ENCODE measurements around the gene STAT3.

- no peak for TF ChIP-seq CTCF (conservative IDR thresholded peaks at IDR 0.05)
- TF ChIP-seq EZH2 (IDR thresholded peaks at IDR 0.05; ENCODE audit: low read depth): no peak
These were observed 1.7 kb upstream of the STAT3 start for GRCh38 chr17:42389899-42390298.

Data from PC-9 (cell line).